H9 (cell line): ENCODE results near the gene DEK. TPM values are rescaled to one million over a fixed set of nuclear protein-coding genes. Genes with fewer than 3 reads are reported as not detected.

Experiments used
- DNase-seq: peaks from one replicate; pipeline ENCODE4 v3.0.0-alpha.2; 2017
- H2AFZ ChIP-seq: one replicate; pipeline ENCODE4 v1.6.1; 2013; ENCODE audit warnings: mild to moderate bottlenecking, low read length, control low read depth, moderate library complexity
- H2AK5ac ChIP-seq: 2 replicates; pipeline ENCODE4 v1.6.1; 2013; ENCODE audit warnings: low read length, control low read depth, mixed read lengths; ENCODE audit not compliant: insufficient read length
- H2BK120ac ChIP-seq: one replicate; pipeline ENCODE4 v1.6.1; 2013; ENCODE audit warnings: low read depth, mild to moderate bottlenecking, low read length, control low read depth, inconsistent platforms; ENCODE audit not compliant: poor library complexity, severe bottlenecking
- H2BK12ac ChIP-seq: 2 replicates; pipeline ENCODE4 v1.6.1; 2013; ENCODE audit warnings: low read length, control low read depth, mixed read lengths, low read depth; ENCODE audit not compliant: insufficient read length
- H2BK15ac ChIP-seq: 2 replicates; pipeline ENCODE4 v1.6.1; 2013; ENCODE audit warnings: low read depth, low read length, control low read depth
- H2BK20ac ChIP-seq: one replicate; pipeline ENCODE4 v1.6.1; 2013; ENCODE audit warnings: low read depth, mild to moderate bottlenecking, low read length, control low read depth, inconsistent platforms; ENCODE audit not compliant: poor library complexity, severe bottlenecking
- H2BK5ac ChIP-seq: 2 replicates; pipeline ENCODE4 v1.6.1; 2013; ENCODE audit warnings: low read length, control low read depth, mixed read lengths; ENCODE audit not compliant: insufficient read length
- H3K14ac ChIP-seq: 2 replicates; pipeline ENCODE4 v1.6.1; 2013; ENCODE audit warnings: low read length, control low read depth; ENCODE audit not compliant: insufficient read depth
- H3K18ac ChIP-seq: 2 replicates; pipeline ENCODE4 v1.6.1; 2013; ENCODE audit warnings: low read depth, mild to moderate bottlenecking, mixed read lengths, low read length, control low read depth; ENCODE audit not compliant: insufficient read length
- H3K23ac ChIP-seq: 2 replicates; pipeline ENCODE4 v1.6.1; 2013; ENCODE audit warnings: low read length, control low read depth, mixed read lengths, low read depth; ENCODE audit not compliant: insufficient read length
- H3K23me2 ChIP-seq: 2 replicates; pipeline ENCODE4 v1.6.1; 2013; ENCODE audit warnings: low read depth, mild to moderate bottlenecking, mixed read lengths, low read length, control low read depth; ENCODE audit not compliant: insufficient read length, poor library complexity, severe bottlenecking
- H3K27ac ChIP-seq: 2 replicates; pipeline ENCODE4 v1.5.1; 2013; ENCODE audit warnings: low read length, control low read depth, mixed read lengths, low read depth; ENCODE audit not compliant: insufficient read length
- H3K27me3 ChIP-seq: 2 replicates; pipeline ENCODE4 v1.6.1; 2013; ENCODE audit warnings: low read length, control low read depth, inconsistent platforms; ENCODE audit not compliant: insufficient read depth
- H3K4ac ChIP-seq: 2 replicates; pipeline ENCODE4 v1.6.1; 2013; ENCODE audit warnings: low read depth, mild to moderate bottlenecking, control low read depth, inconsistent platforms, low read length, moderate library complexity
- H3K4me1 ChIP-seq: 2 replicates; pipeline ENCODE4 v1.6.1; 2013; ENCODE audit warnings: low read length, control low read depth, inconsistent platforms; ENCODE audit not compliant: insufficient read depth
- H3K4me2 ChIP-seq: 2 replicates; pipeline ENCODE4 v1.6.1; 2013; ENCODE audit warnings: low read length, control low read depth, mixed read lengths; ENCODE audit not compliant: insufficient read length, insufficient read depth
- H3K56ac ChIP-seq: 2 replicates; pipeline ENCODE4 v1.6.1; 2013; ENCODE audit warnings: low read depth, mild to moderate bottlenecking, mixed read lengths, low read length, control low read depth; ENCODE audit not compliant: insufficient read length
- H3K79me1 ChIP-seq: 2 replicates; pipeline ENCODE4 v1.6.1; 2013; ENCODE audit warnings: low read depth, mild to moderate bottlenecking, moderate library complexity, low read length, control low read depth, inconsistent platforms; ENCODE audit not compliant: insufficient read depth, poor library complexity, severe bottlenecking
- H3K79me2 ChIP-seq: 2 replicates; pipeline ENCODE4 v1.6.1; 2013; ENCODE audit warnings: low read length, control low read depth, inconsistent platforms; ENCODE audit not compliant: insufficient read depth
- H3K9ac ChIP-seq: 2 replicates; pipeline ENCODE4 v1.6.1; 2013; ENCODE audit warnings: low read length, control low read depth, mixed read lengths; ENCODE audit not compliant: insufficient read length; ENCODE audit errors: extremely low read depth
- H3K9me3 ChIP-seq: one replicate; pipeline ENCODE4 v1.6.1; 2013; ENCODE audit warnings: low read depth, low read length, inconsistent platforms; ENCODE audit not compliant: control insufficient read depth
- H3T11ph ChIP-seq: one replicate; pipeline ENCODE4 v1.6.1; 2013; ENCODE audit warnings: mild to moderate bottlenecking, low read length, control low read depth, inconsistent platforms
- H4K20me1 ChIP-seq: one replicate; pipeline ENCODE4 v1.6.1; 2013; ENCODE audit not compliant: control insufficient read depth, insufficient read length, insufficient read depth
- H4K5ac ChIP-seq: 2 replicates; pipeline ENCODE4 v1.6.1; 2013; ENCODE audit warnings: low read depth, mild to moderate bottlenecking, mixed read lengths, low read length, control low read depth; ENCODE audit not compliant: insufficient read length
- H4K8ac ChIP-seq: replicated peaks from 2 replicates; pipeline ENCODE4 v1.6.1; 2013; ENCODE audit warnings: low read length, control low read depth, mixed read lengths, low read depth; ENCODE audit not compliant: insufficient read length
- H4K91ac ChIP-seq: 2 replicates; pipeline ENCODE4 v1.6.1; 2013; ENCODE audit warnings: low read depth, mild to moderate bottlenecking, moderate library complexity, mixed read lengths, low read length, control low read depth; ENCODE audit not compliant: insufficient read length
- H3K27ac Mint-ChIP-seq, 3 experiments: 2 replicates in 2 of 3; 3 replicates in 1 of 3; pipeline ENCODE4 v1.8.0; 2020 to 2021; ENCODE audit warnings: mixed read lengths in 3 of 3, mild to moderate bottlenecking in 1 of 3, moderate library complexity in 1 of 3
- H3K27me3 Mint-ChIP-seq: 2 replicates; pipeline ENCODE4 v1.8.0; 2021; ENCODE audit warnings: low read depth, mild to moderate bottlenecking, moderate library complexity, mixed read lengths
- H3K36me3 Mint-ChIP-seq, 3 experiments: 2 replicates in 2 of 3; 3 replicates in 1 of 3; pipeline ENCODE4 v1.8.0; 2020 to 2021; ENCODE audit warnings: low read depth in 3 of 3, mixed read lengths in 3 of 3; ENCODE audit not compliant: insufficient read depth in 1 of 3
- H3K4me1 Mint-ChIP-seq, 2 experiments: 2 replicates each; pipeline ENCODE4 v1.8.0; 2020; ENCODE audit warnings: mixed read lengths in 2 of 2
- H3K4me3 Mint-ChIP-seq, 2 experiments: 2 replicates in 1 of 2; 3 replicates in 1 of 2; pipeline ENCODE4 v1.8.0; 2020 to 2021; ENCODE audit warnings: mild to moderate bottlenecking in 2 of 2, mixed read lengths in 2 of 2, moderate library complexity in 1 of 2
- H3K9me3 Mint-ChIP-seq, 2 experiments: 2 replicates in 1 of 2; 3 replicates in 1 of 2; pipeline ENCODE4 v1.8.0; 2020; ENCODE audit warnings: mild to moderate bottlenecking in 2 of 2, mixed read lengths in 2 of 2, moderate library complexity in 1 of 2
- WGBS: extraction: QIAGEN DNeasy Blood & Tissue Kit; methylation state at CpG from one replicate; pipeline ENCODE4 v1.1.7; 2013; ENCODE audit warnings: missing lambda C conversion rate, low lambda C conversion rate, mixed read lengths; ENCODE audit not compliant: insufficient read length; ENCODE audit errors: extremely low coverage; 5-methylcytosine and 5-hydroxymethylcytosine counted together
- total RNA-seq: library from RNA; stranded (reverse); gene quantifications from 2 replicates; pipeline ENCODE4 v1.2.1, GENCODE V29; 2021
- TF ChIP-seq, protein P1 (sequence below): fragments of 200-600 bp; sonication (generic); conservative IDR thresholded peaks from 3 replicates; pipeline ENCODE4 v1.8.0; 2021; ENCODE audit warnings: antibody characterized with exemption, mild to moderate bottlenecking

DEK gene
- total RNA-seq, 1 experiment from 2014 or later = 217 TPM

DNA sequence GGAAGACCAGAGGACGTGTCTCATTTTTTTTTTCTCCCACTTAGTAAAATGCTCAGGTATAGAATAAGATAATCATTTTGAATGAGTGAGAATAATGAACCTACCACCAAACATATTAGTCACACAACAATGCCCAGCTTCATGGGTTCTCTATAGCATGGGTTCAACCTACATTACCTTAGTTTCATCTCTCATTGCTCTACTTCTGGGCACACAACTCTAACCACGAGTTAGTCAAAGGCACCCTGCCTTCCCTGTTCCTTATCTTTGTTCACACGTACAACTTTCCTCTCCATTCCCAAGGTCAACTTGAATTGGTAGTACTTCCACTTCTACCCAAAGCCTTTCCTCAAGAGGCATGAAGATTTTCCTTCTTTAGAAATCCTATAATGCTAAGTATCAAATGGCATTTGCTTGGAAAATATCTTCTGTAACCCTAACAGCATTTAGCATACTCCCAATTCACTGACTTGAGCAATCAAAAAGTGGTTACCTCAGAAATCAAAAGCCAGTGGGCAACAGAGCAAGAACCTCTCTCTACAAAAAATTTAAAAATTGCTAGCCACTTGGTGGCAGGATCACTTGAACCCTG lies 20.9 kb downstream of the DEK start:
- H2BK5ac ChIP-seq = no peak overlapping the region
- Mint-ChIP-seq H3K4me3 (no peak overlapping the region), H3K27ac (peak overlapping the region in 2 of 3 experiments; percentile 20 to 53; a peak in 3 of 7 replicates), H3K27me3 (no peaks in the 10 kb centered on the region), H3K4me1 (peaks cover 23 to 33% of the 10 kb centered on the region in 2 experiments), H3K36me3 (peaks cover 67 to 90% (median 81%) of the 10 kb centered on the region in 3 experiments), H3K9me3 (no peaks in the 10 kb centered on the region)
- no peak overlapping the region for H2BK12ac ChIP-seq
- H3K4ac ChIP-seq = no peak overlapping the region
- H2BK120ac ChIP-seq = no peak overlapping the region
- no peak overlapping the region for H4K5ac ChIP-seq
- no peak overlapping the region for H2AK5ac ChIP-seq
- H2BK15ac ChIP-seq = no peak overlapping the region
- H3K79me1 ChIP-seq = peaks cover 13% of the 10 kb centered on the region
- H3K14ac ChIP-seq = no peak overlapping the region
- no peaks in the 10 kb centered on the region for H4K20me1 ChIP-seq
- H3K27me3 ChIP-seq = no peaks in the 10 kb centered on the region
- H4K91ac ChIP-seq = no peak overlapping the region
- H2AFZ ChIP-seq = no peak overlapping the region
- no peaks in the 10 kb centered on the region for H3K23me2 ChIP-seq
- H3K9me3 ChIP-seq = no peaks in the 10 kb centered on the region
- no peak overlapping the region for H2BK20ac ChIP-seq
- no peak overlapping the region for H4K8ac ChIP-seq
- no CpG with 5 or more reads among the region's 3 CpGs for WGBS
- no peak overlapping the region for H3K27ac ChIP-seq
- no peak overlapping the region for H3T11ph ChIP-seq
- H3K9ac ChIP-seq = no peak overlapping the region
- no peak overlapping the region for H3K23ac ChIP-seq
- peaks cover 3% of the 10 kb centered on the region; the same call in 1 of the 2 replicates for H3K79me2 ChIP-seq
- no peak for DNase-seq
- no peak overlapping the region for H3K18ac ChIP-seq
- TF ChIP-seq, protein P1, sequence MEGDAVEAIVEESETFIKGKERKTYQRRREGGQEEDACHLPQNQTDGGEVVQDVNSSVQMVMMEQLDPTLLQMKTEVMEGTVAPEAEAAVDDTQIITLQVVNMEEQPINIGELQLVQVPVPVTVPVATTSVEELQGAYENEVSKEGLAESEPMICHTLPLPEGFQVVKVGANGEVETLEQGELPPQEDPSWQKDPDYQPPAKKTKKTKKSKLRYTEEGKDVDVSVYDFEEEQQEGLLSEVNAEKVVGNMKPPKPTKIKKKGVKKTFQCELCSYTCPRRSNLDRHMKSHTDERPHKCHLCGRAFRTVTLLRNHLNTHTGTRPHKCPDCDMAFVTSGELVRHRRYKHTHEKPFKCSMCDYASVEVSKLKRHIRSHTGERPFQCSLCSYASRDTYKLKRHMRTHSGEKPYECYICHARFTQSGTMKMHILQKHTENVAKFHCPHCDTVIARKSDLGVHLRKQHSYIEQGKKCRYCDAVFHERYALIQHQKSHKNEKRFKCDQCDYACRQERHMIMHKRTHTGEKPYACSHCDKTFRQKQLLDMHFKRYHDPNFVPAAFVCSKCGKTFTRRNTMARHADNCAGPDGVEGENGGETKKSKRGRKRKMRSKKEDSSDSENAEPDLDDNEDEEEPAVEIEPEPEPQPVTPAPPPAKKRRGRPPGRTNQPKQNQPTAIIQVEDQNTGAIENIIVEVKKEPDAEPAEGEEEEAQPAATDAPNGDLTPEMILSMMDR = no peak
- H3K56ac ChIP-seq = no peak overlapping the region
- H3K4me1 ChIP-seq = no peaks in the 10 kb centered on the region; the same call in 1 of the 2 replicates
- no peak overlapping the region for H3K4me2 ChIP-seq
